BLaER1 (cell line): ENCODE measurements around the gene PMPCA.

Source experiments
- H3K27ac ChIP-seq: shearing (Covaris generic); formaldehyde crosslinking; 2 replicates; pipeline ENCODE4 v1.8.1; 2022
- H3K27me3 ChIP-seq: shearing (Covaris generic); formaldehyde crosslinking; 2 replicates; pipeline ENCODE4 v1.8.1; 2022
- H3K36me3 ChIP-seq: shearing (Covaris generic); formaldehyde crosslinking; 2 replicates; pipeline ENCODE4 v1.8.1; 2022
- H3K4me1 ChIP-seq: shearing (Covaris generic); formaldehyde crosslinking; 2 replicates; pipeline ENCODE4 v1.8.1; 2022
- H3K4me2 ChIP-seq: shearing (Covaris generic); formaldehyde crosslinking; 2 replicates; pipeline ENCODE4 v1.8.1; 2022
- H3K4me3 ChIP-seq: shearing (Covaris generic); formaldehyde crosslinking; 2 replicates; pipeline ENCODE4 v1.8.1; 2022
- H3K9ac ChIP-seq: shearing (Covaris generic); formaldehyde crosslinking; 2 replicates; pipeline ENCODE4 v1.8.1; 2022
- H3K9me3 ChIP-seq: shearing (Covaris generic); formaldehyde crosslinking; 2 replicates; pipeline ENCODE4 v1.8.1; 2022
- H4K20me1 ChIP-seq: shearing (Covaris generic); formaldehyde crosslinking; 2 replicates; pipeline ENCODE4 v1.8.1; 2022
- Cebpa-rat ChIP-seq: shearing (Covaris generic); IDR thresholded peaks from 2 replicates; pipeline ENCODE4 v1.8.1; 2022

The PMPCA gene

DNA sequence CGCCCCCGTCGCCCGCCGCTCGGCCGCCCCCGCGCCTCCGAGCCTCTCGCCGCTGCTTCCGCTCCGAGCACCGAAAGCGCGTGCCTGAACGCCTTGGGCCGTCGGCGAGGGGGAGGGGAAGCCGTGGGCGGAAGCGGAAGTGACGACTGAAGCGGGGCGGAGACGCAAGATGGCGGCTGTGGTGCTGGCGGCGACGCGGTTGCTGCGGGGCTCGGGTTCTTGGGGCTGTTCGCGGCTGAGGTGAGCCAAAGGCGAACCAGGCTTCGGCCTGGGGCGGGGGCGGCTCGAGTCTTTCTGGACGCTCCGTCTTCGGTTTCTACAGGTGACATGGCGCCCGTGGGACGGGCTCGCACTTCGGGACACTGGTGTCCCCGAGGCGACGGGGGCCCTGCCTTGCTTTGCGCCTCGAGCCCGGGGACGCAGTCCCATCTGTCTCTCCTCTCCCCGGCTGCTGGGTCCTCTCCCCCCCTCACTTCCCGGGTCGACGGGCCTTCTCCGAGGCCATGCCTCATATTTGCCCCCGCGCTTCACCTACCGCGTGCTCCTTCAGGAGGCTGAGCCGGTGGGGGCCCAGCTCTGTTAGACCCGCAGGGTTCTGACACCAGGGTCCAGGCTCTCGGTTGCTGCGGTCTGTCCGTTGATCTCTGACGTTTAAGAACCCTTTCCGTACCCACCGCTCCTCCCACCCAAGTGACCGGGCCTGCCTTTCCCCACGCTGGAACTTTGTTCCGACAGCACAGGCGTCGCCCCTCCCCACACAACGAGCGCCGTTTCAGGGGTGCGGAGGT is at the start of gene PMPCA, which contains the start of gene ENTR1:
Gene PMPCA, plus strand, starts transcription at position 159 of the 788 bp plus-strand sequence. Its CDS starts 11 bp downstream, at position 170.
Gene ENTR1, minus strand, starts transcription at position 115 of the 788 bp plus-strand sequence. CDS start 217 bp downstream, outside the sequence.
- Histone ChIP-seq H3K27ac (peak within 1 kb of the TSS; percentile 96), H3K9ac (peak within 1 kb of the TSS; percentile 97), H3K9me3 (no peaks in the 10 kb centered on the region), H3K4me3 (peak within 1 kb of the TSS; percentile 100), H3K36me3 (peaks cover 63% of the 10 kb centered on the region), H3K4me1 (peaks cover 46% of the 10 kb centered on the region), H3K27me3 (no peaks in the 10 kb centered on the region), H3K4me2 (peak within 1 kb of the TSS; percentile 91), H4K20me1 (peaks cover 51% of the 10 kb centered on the region)
- TF ChIP-seq Cebpa-rat: no peak

- Histone ChIP-seq H3K4me1 (peaks cover 57% of the 10 kb centered on the region), H3K4me3 (no peak overlapping the region), H3K27ac (0 out of 2 replicates have a peak overlapping the region, but pooled peaks have one; percentile 22)
Measured at GRCh38 chr9:136361047-136361753, 49.3 kb upstream of the PMPCA start.

DNA sequence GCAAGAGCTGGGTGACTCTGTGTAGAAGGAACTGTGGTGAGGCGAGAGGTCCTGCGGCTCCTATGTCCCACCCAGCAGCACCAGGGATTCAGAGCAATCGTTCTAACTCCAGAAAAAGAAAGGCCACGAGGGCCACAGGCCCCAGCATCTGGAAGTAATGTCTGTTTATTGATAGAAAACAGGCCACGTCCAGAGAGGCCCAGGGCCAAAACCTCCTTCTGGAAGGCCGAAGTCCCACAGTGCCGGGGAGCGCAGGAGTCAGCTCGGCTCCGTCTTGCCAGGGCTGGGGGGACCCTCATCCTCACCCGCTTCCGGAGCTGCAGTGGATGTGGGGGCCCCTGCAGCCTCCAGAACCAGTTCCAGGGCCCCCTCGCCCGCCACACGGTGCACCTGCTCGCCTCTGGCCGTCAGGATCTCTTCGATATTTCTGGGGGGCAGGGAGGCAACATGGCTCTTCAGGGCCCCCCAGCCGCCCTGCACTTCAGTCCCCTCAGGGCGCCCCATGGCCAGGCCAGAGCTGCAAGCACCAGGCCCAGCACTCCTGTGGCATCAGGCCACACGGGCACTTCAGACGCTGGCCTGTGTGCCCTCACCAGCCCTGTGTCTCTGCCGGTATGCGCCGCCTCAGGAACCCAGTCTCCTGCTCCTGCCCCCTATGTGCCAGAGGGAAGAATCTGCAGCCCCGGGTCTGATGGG is 48.6 kb upstream of the PMPCA start:
- Histone ChIP-seq H3K4me3 (no peak overlapping the region), H4K20me1 (peaks cover 61% of the 10 kb centered on the region), H3K9ac (peak overlapping the region; percentile 38; the same call in 1 of the 2 replicates), H3K36me3 (peaks cover 51% of the 10 kb centered on the region), H3K9me3 (no peaks in the 10 kb centered on the region), H3K27ac (peak overlapping the region; percentile 22; the same call in 1 of the 2 replicates), H3K27me3 (no peaks in the 10 kb centered on the region), H3K4me1 (peaks cover 64% of the 10 kb centered on the region), H3K4me2 (no peak overlapping the region)
- TF ChIP-seq Cebpa-rat: no peak

More at GRCh38 chr9:136361047-136361753, 49.3 kb upstream of the PMPCA start:
- H3K36me3 ChIP-seq: peaks cover 54% of the 10 kb centered on the region
- H3K27me3 ChIP-seq: no peaks in the 10 kb centered on the region
- TF ChIP-seq Cebpa-rat: no peak
- H4K20me1 ChIP-seq: peaks cover 68% of the 10 kb centered on the region
- no peaks in the 10 kb centered on the region for H3K9me3 ChIP-seq
- H3K4me2 ChIP-seq: no peak overlapping the region
- 0 out of 2 replicates have a peak overlapping the region, but pooled peaks have one; percentile 38 for H3K9ac ChIP-seq

DNA sequence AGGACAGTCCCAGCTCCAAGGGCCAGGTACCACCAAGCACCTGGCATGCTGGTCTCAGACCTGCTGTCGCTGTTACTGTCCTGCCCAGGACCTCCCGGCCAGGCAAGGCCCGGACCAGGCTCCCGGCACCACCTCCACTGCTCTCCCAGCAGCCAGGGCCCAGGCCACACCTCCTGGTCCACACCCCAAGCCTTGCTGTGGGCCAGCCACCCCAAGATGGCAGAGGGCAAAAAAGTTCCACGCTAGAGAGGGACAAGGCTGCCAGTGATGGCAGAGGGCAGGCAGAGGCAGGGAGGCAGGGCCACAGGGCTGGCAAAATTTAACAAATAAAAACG is 48.0 kb upstream of the PMPCA start:
- peak overlapping the region; percentile 38; the same call in 1 of the 2 replicates for H3K9ac ChIP-seq
- H3K36me3 ChIP-seq: peaks cover 46% of the 10 kb centered on the region
- peaks cover 55% of the 10 kb centered on the region for H4K20me1 ChIP-seq
- peaks cover 69% of the 10 kb centered on the region for H3K4me1 ChIP-seq
- TF ChIP-seq Cebpa-rat: no peak
- no peak overlapping the region; the same call in 1 of the 2 replicates for H3K4me3 ChIP-seq
- H3K27me3 ChIP-seq: no peaks in the 10 kb centered on the region
- H3K4me2 ChIP-seq: peak overlapping the region; percentile 64
- H3K9me3 ChIP-seq: no peaks in the 10 kb centered on the region
- H3K27ac ChIP-seq: no peak overlapping the region

GRCh38 chr9:136363106-136363948 is 47.1 kb upstream of the PMPCA start, which contains the start of gene DNLZ:
TSS of gene DNLZ (minus strand) at chr9:136363744. CDS start at chr9:136363714, 30 bp downstream.
- H3K9ac ChIP-seq: peak within 1 kb of the TSS; percentile 93
- peak within 1 kb of the TSS; percentile 80 for H3K4me2 ChIP-seq
- H3K27ac ChIP-seq: peak within 1 kb of the TSS; percentile 96
- H3K36me3 ChIP-seq: peaks cover 37% of the 10 kb centered on the region
- H3K4me3 ChIP-seq: peak within 1 kb of the TSS; percentile 95
- no peaks in the 10 kb centered on the region for H3K9me3 ChIP-seq
- peaks cover 46% of the 10 kb centered on the region for H4K20me1 ChIP-seq
- peaks cover 78% of the 10 kb centered on the region for H3K4me1 ChIP-seq
- TF ChIP-seq Cebpa-rat: no peak
- H3K27me3 ChIP-seq: no peaks in the 10 kb centered on the region

- H3K9me3 ChIP-seq: no peaks in the 10 kb centered on the region
- H3K4me3 ChIP-seq: peak overlapping the region; percentile 95
- peaks cover 38% of the 10 kb centered on the region for H4K20me1 ChIP-seq
- peak overlapping the region; percentile 75 for H3K27ac ChIP-seq
- H3K4me2 ChIP-seq: peak overlapping the region; percentile 80
- H3K36me3 ChIP-seq: peaks cover 29% of the 10 kb centered on the region; the same call in 1 of the 2 replicates
- no peaks in the 10 kb centered on the region for H3K27me3 ChIP-seq
- peaks cover 84% of the 10 kb centered on the region for H3K4me1 ChIP-seq
- no peak for TF ChIP-seq Cebpa-rat
- peak overlapping the region; percentile 93; the same call in 1 of the 2 replicates for H3K9ac ChIP-seq
Measured at GRCh38 chr9:136363949-136364748, 46.3 kb upstream of the PMPCA start.

- Histone ChIP-seq H3K9ac (peak overlapping the region; percentile 45), H3K27me3 (no peaks in the 10 kb centered on the region), H3K27ac (peak overlapping the region; percentile 75), H3K4me3 (no peak overlapping the region), H3K9me3 (no peaks in the 10 kb centered on the region), H3K36me3 (peaks cover 32% of the 10 kb centered on the region; the same call in 1 of the 2 replicates), H4K20me1 (peaks cover 28% of the 10 kb centered on the region), H3K4me2 (peak overlapping the region; percentile 80), H3K4me1 (peaks cover 80% of the 10 kb centered on the region)
- no peak for TF ChIP-seq Cebpa-rat
Measured at GRCh38 chr9:136364942-136365774, 45.3 kb upstream of the PMPCA start.
